Loucy (cell line): ENCODE measurements around the gene AKAP6.

Experiments used
- H2AFZ ChIP-seq: fragments of 200-600 bp; sonication (generic); 2 replicates; pipeline ENCODE4 v1.6.0; 2016; ENCODE audit warnings: antibody characterized with exemption, mild to moderate bottlenecking, low read length, moderate library complexity
- H3F3A ChIP-seq: fragments of 200-600 bp; 2 replicates; pipeline ENCODE4 v1.6.0; 2016; ENCODE audit warnings: antibody characterized with exemption, low read depth, mild to moderate bottlenecking
- H3K27me3 ChIP-seq: fragments of 200-600 bp; sonication (generic); 2 replicates; pipeline ENCODE4 v1.6.1; 2014; ENCODE audit warnings: low read length, mild to moderate bottlenecking; ENCODE audit not compliant: insufficient read depth, poor library complexity, severe bottlenecking
- H3K36me3 ChIP-seq: fragments of 200-600 bp; sonication (generic); 2 replicates; pipeline ENCODE4 v1.6.1; 2016; ENCODE audit warnings: low read length; ENCODE audit not compliant: insufficient read depth
- H3K4me1 ChIP-seq: fragments of 200-600 bp; sonication (generic); 2 replicates; pipeline ENCODE4 v1.5.1; 2014; ENCODE audit warnings: low read length, mild to moderate bottlenecking; ENCODE audit not compliant: insufficient read depth, poor library complexity, severe bottlenecking
- H3K4me2 ChIP-seq: fragments of 200-600 bp; sonication (generic); 2 replicates; pipeline ENCODE4 v1.6.0; 2014; ENCODE audit warnings: antibody characterized with exemption, low read length, low read depth, mild to moderate bottlenecking; ENCODE audit not compliant: poor library complexity, severe bottlenecking
- H3K4me3 ChIP-seq: fragments of 200-600 bp; sonication (generic); 2 replicates; pipeline ENCODE4 v1.5.1; 2014; ENCODE audit warnings: low read length, mild to moderate bottlenecking, mixed read lengths; ENCODE audit not compliant: poor library complexity, severe bottlenecking
- H3K79me2 ChIP-seq: fragments of 200-600 bp; sonication (generic); 2 replicates; pipeline ENCODE4 v1.6.1; 2014; ENCODE audit warnings: low read length; ENCODE audit not compliant: insufficient read depth
- H3K9ac ChIP-seq: fragments of 200-600 bp; sonication (generic); 2 replicates; pipeline ENCODE4 v1.6.0; 2014; ENCODE audit warnings: mild to moderate bottlenecking, low read depth, low read length, moderate library complexity; ENCODE audit not compliant: poor library complexity, severe bottlenecking
- H3K9me2 ChIP-seq: fragments of 200-600 bp; sonication (generic); replicated peaks from 2 replicates; pipeline ENCODE4 v1.6.1; 2016; ENCODE audit warnings: low read depth, low read length, mixed read lengths
- H3K9me3 ChIP-seq: fragments of 200-600 bp; sonication (generic); 2 replicates; pipeline ENCODE4 v1.6.1; 2014; ENCODE audit warnings: mild to moderate bottlenecking, antibody characterized with exemption, low read length, low read depth; ENCODE audit not compliant: insufficient read depth
- H4K20me1 ChIP-seq: fragments of 200-600 bp; sonication (generic); 2 replicates; pipeline ENCODE4 v1.6.0; 2014; ENCODE audit warnings: antibody characterized with exemption, low read length, mild to moderate bottlenecking; ENCODE audit not compliant: insufficient read depth, poor library complexity, severe bottlenecking
- CTCF ChIP-seq: fragments of 200-600 bp; sonication (generic); conservative IDR thresholded peaks from 2 replicates; pipeline ENCODE4 v1.5.1; 2014; ENCODE audit warnings: mild to moderate bottlenecking, antibody characterized with exemption, low read length
- EZH2phosphoT487 ChIP-seq: fragments of 200-600 bp; IDR thresholded peaks from 2 replicates; pipeline ENCODE4 v1.6.1; 2018; ENCODE audit warnings: antibody characterized with exemption, mild to moderate bottlenecking, moderate library complexity, borderline replicate concordance

Gene AKAP6

GRCh38 chr14:32814721-32815120 is 485.6 kb downstream of the AKAP6 start:
- Histone ChIP-seq H3F3A (no peaks in the 10 kb centered on the region), H3K9me2 (no peaks in the 10 kb centered on the region), H3K4me2 (no peak overlapping the region), H2AFZ (no peak overlapping the region), H3K79me2 (no peaks in the 10 kb centered on the region), H3K4me1 (no peaks in the 10 kb centered on the region), H3K9me3 (no peaks in the 10 kb centered on the region), H3K9ac (no peak overlapping the region), H3K36me3 (no peaks in the 10 kb centered on the region), H3K4me3 (no peak overlapping the region), H4K20me1 (no peaks in the 10 kb centered on the region), H3K27me3 (no peaks in the 10 kb centered on the region)
- no peak for TF ChIP-seq EZH2phosphoT487
- no peak for TF ChIP-seq CTCF

- Histone ChIP-seq H4K20me1 (no peaks in the 10 kb centered on the region), H3K9ac (no peak overlapping the region), H3K4me1 (no peaks in the 10 kb centered on the region), H3F3A (no peaks in the 10 kb centered on the region), H3K9me3 (no peaks in the 10 kb centered on the region), H3K9me2 (no peaks in the 10 kb centered on the region), H2AFZ (no peak overlapping the region), H3K79me2 (no peaks in the 10 kb centered on the region), H3K27me3 (no peaks in the 10 kb centered on the region), H3K4me2 (no peak overlapping the region), H3K4me3 (no peak overlapping the region), H3K36me3 (no peaks in the 10 kb centered on the region)
- TF ChIP-seq EZH2phosphoT487 (no peak), CTCF (no peak)
These were observed 487.5 kb downstream of the AKAP6 start for GRCh38 chr14:32816588-32816987.

GRCh38 chr14:32817780-32818179 is 488.7 kb downstream of the AKAP6 start:
- no peaks in the 10 kb centered on the region for H3K9me2 ChIP-seq
- H3K79me2 ChIP-seq, result no peaks in the 10 kb centered on the region
- no peak overlapping the region for H3K4me3 ChIP-seq
- no peak overlapping the region for H2AFZ ChIP-seq
- no peaks in the 10 kb centered on the region for H4K20me1 ChIP-seq
- no peak overlapping the region for H3K4me2 ChIP-seq
- no peaks in the 10 kb centered on the region for H3K27me3 ChIP-seq
- TF ChIP-seq CTCF (no peak), EZH2phosphoT487 (no peak)
- H3K9ac ChIP-seq, result no peak overlapping the region
- no peaks in the 10 kb centered on the region for H3K9me3 ChIP-seq
- no peaks in the 10 kb centered on the region for H3K4me1 ChIP-seq
- H3F3A ChIP-seq, result no peaks in the 10 kb centered on the region
- H3K36me3 ChIP-seq, result no peaks in the 10 kb centered on the region
